ENCODE results near the gene CDC42SE1. TPM values are rescaled to one million over a fixed set of nuclear protein-coding genes. Genes with fewer than 3 reads are reported as not detected.

CDC42SE1 gene
- total RNA-seq, 2 donors from 2014 or later = 57.9 to 66.8 TPM

- H3K4me1 ChIP-seq = peaks cover 7% of the 10 kb centered on the region
Measured at GRCh38 chr1:151050051-151050688, 9.3 kb downstream of the CDC42SE1 start.

GRCh38 chr1:151049458-151049857 lies 10.0 kb downstream of the CDC42SE1 start:
- H3K36me3 ChIP-seq = peaks cover 22% of the 10 kb centered on the region

More at GRCh38 chr1:151050051-151050688, 9.3 kb downstream of the CDC42SE1 start:
- intact Hi-C loops (cut with DNase I) = no loop called here
- Histone ChIP-seq H3K27ac (no peak overlapping the region), H3K9me3 (no peaks in the 10 kb centered on the region), H3K4me3 (no peak overlapping the region), H3K36me3 (peaks cover 29% of the 10 kb centered on the region), H3K9ac (ENCODE audit: low read depth in 2 of 2, low read length in 2 of 2) (no peak overlapping the region), H3K27me3 (no peaks in the 10 kb centered on the region)
- DNase-seq = no peak
- TF ChIP-seq CTCF (IDR thresholded peaks at IDR 0.05) = no peak

GRCh38 chr1:151048645-151049032 lies 10.8 kb downstream of the CDC42SE1 start:
- Histone ChIP-seq H3K36me3 (peaks cover 14% of the 10 kb centered on the region), H3K4me3 (peak overlapping the region; percentile 62), H3K4me1 (peaks cover 7% of the 10 kb centered on the region), H3K9me3 (no peaks in the 10 kb centered on the region), H3K27me3 (no peaks in the 10 kb centered on the region), H3K9ac (ENCODE audit: low read depth in 2 of 2, low read length in 2 of 2) (peak overlapping the region; percentile 77 to 79), H3K27ac (peak overlapping the region; percentile 74)
- no peak for DNase-seq
- TF ChIP-seq CTCF (IDR thresholded peaks at IDR 0.05) = peak; percentile 40
- intact Hi-C loops (cut with DNase I) = no loop called here

More at GRCh38 chr1:151049458-151049857, 10.0 kb downstream of the CDC42SE1 start:
- Histone ChIP-seq H3K4me1 (peaks cover 7% of the 10 kb centered on the region), H3K27ac (no peak overlapping the region), H3K9ac (ENCODE audit: low read depth in 2 of 2, low read length in 2 of 2) (no peak overlapping the region), H3K27me3 (no peaks in the 10 kb centered on the region), H3K9me3 (no peaks in the 10 kb centered on the region), H3K4me3 (no peak overlapping the region)
- no peak for DNase-seq
- intact Hi-C loops (cut with DNase I) = no loop called here
- no peak for TF ChIP-seq CTCF (IDR thresholded peaks at IDR 0.05)

GRCh38 chr1:151047925-151048644 lies 11.3 kb downstream of the CDC42SE1 start:
- peak overlapping the region; percentile 77 to 79 for H3K9ac ChIP-seq (ENCODE audit: low read depth in 2 of 2, low read length in 2 of 2)
- H3K27me3 ChIP-seq = no peaks in the 10 kb centered on the region
- no peak for TF ChIP-seq CTCF (IDR thresholded peaks at IDR 0.05)
- H3K27ac ChIP-seq = peak overlapping the region; percentile 74
- peaks cover 7% of the 10 kb centered on the region for H3K4me1 ChIP-seq
- no peaks in the 10 kb centered on the region for H3K9me3 ChIP-seq
- intact Hi-C loops (cut with DNase I) = no loop called here
- peaks cover 8% of the 10 kb centered on the region for H3K36me3 ChIP-seq
- peak; percentile 76 for DNase-seq
- peak overlapping the region; percentile 62 for H3K4me3 ChIP-seq

- H3K4me1 ChIP-seq = peaks cover 7% of the 10 kb centered on the region
- H3K9me3 ChIP-seq = no peaks in the 10 kb centered on the region
- H3K27me3 ChIP-seq = no peaks in the 10 kb centered on the region
- H3K27ac ChIP-seq = peak within 1 kb of the TSS; percentile 74
- intact Hi-C loops (cut with DNase I) = no loop called here
- peak; percentile 76 for DNase-seq
- H3K9ac ChIP-seq (ENCODE audit: low read depth in 2 of 2, low read length in 2 of 2) = peak within 1 kb of the TSS; percentile 77 to 79
- peaks cover 7% of the 10 kb centered on the region for H3K36me3 ChIP-seq
- H3K4me3 ChIP-seq = peak within 1 kb of the TSS; percentile 62
- no peak for TF ChIP-seq CTCF (IDR thresholded peaks at IDR 0.05)
Measured at GRCh38 chr1:151047591-151047924, 11.9 kb downstream of the CDC42SE1 start, which contains the start of gene C1orf56. Gene C1orf56, plus strand, starts transcription at chr1:151047751. Its CDS starts 97 bp downstream, at chr1:151047848.

Data from colonic mucosa (tissue), 4 donors.